Stimulated activated CD8-positive, alpha-beta memory T cell treated with anti-CD3 and anti-CD28 coated beads, Interleukin-4, amount 100 ng/mL, for 48 hours (primary cell): ENCODE results near the gene DGCR8.
"Not testable (repeated sequence)": the region's sequence is repeated elsewhere in the genome, so short reads cannot be mapped to it uniquely, and the experiment has no call there.

ENCODE experiments used
- DNase-seq: peaks from one replicate; pipeline ENCODE4 v3.0.0-alpha.2; 2020

DGCR8 gene

GRCh38 chr22:20053407-20054033 is 26.5 kb upstream of the DGCR8 start:
- no peak for DNase-seq

GRCh38 chr22:20054034-20054427 is 26.0 kb upstream of the DGCR8 start:
- no peak for DNase-seq

- DNase-seq: no peak
Observed at GRCh38 chr22:20054485-20054884, 25.6 kb upstream of the DGCR8 start.

GRCh38 chr22:20055144-20055543 is 24.9 kb upstream of the DGCR8 start:
- DNase-seq: no peak

- DNase-seq: no peak
Observed at GRCh38 chr22:20055654-20056053, 24.4 kb upstream of the DGCR8 start.

- DNase-seq: no peak
Observed at GRCh38 chr22:20056161-20056560, 23.9 kb upstream of the DGCR8 start.

GRCh38 chr22:20056696-20057386 is 23.2 kb upstream of the DGCR8 start:
- DNase-seq: no peak

GRCh38 chr22:20057596-20058268 is 22.3 kb upstream of the DGCR8 start:
- no peak for DNase-seq

- no peak for DNase-seq
Observed at GRCh38 chr22:20058989-20059770, 20.9 kb upstream of the DGCR8 start.

- DNase-seq: no peak
Observed at GRCh38 chr22:20060700-20061480, 19.2 kb upstream of the DGCR8 start.

GRCh38 chr22:20061481-20061861 is 18.6 kb upstream of the DGCR8 start:
- DNase-seq: no peak

GRCh38 chr22:20062043-20062765 is 17.8 kb upstream of the DGCR8 start:
- no peak for DNase-seq

- DNase-seq: no peak
Observed at GRCh38 chr22:20062766-20063083, 17.3 kb upstream of the DGCR8 start.

- no peak for DNase-seq
Observed at GRCh38 chr22:20063271-20064139, 16.5 kb upstream of the DGCR8 start.

GRCh38 chr22:20064140-20064480 is 15.9 kb upstream of the DGCR8 start:
- no peak for DNase-seq

GRCh38 chr22:20064545-20065262 is 15.3 kb upstream of the DGCR8 start:
- no peak for DNase-seq

- no peak for DNase-seq
Observed at GRCh38 chr22:20065896-20066616, 14.0 kb upstream of the DGCR8 start.

- DNase-seq: no peak
Observed at GRCh38 chr22:20066617-20067383, 13.2 kb upstream of the DGCR8 start.

GRCh38 chr22:20067384-20067682 is 12.7 kb upstream of the DGCR8 start:
- not testable (repeated sequence) for DNase-seq
